Parathyroid adenoma (tissue), 2 donors: Measurements from ENCODE around the gene PTPDC1.
A peak's percentile ranks its signal among the peaks of the same experiment; 100 is the strongest.

Source experiments
- H2AFZ ChIP-seq: fragments of 300-600 bp; sonication (generic); one replicate; pipeline ENCODE4 v1.7.0; 2017; ENCODE audit warnings: antibody characterized with exemption, mild to moderate bottlenecking
- H3K27ac ChIP-seq: fragments of 300-600 bp; sonication (generic); one replicate; pipeline ENCODE4 v1.7.0; 2017
- H3K27me3 ChIP-seq: fragments of 300-600 bp; sonication (generic); one replicate; pipeline ENCODE4 v1.7.0; 2017; ENCODE audit warnings: low read length; ENCODE audit not compliant: control insufficient read depth, insufficient read depth
- H3K36me3 ChIP-seq: fragments of 300-600 bp; sonication (generic); one replicate; pipeline ENCODE4 v1.7.0; 2017; ENCODE audit warnings: low read length; ENCODE audit not compliant: control insufficient read depth, insufficient read depth
- H3K4me1 ChIP-seq: fragments of 300-600 bp; sonication (generic); one replicate; pipeline ENCODE4 v1.7.0; 2017; ENCODE audit warnings: control low read depth
- H3K4me2 ChIP-seq: fragments of 300-600 bp; sonication (generic); one replicate; pipeline ENCODE4 v1.7.0; 2017; ENCODE audit warnings: low read length
- H3K4me3 ChIP-seq: fragments of 300-600 bp; sonication (generic); one replicate; pipeline ENCODE4 v1.7.0; 2017; ENCODE audit warnings: low read depth, low read length
- H3K79me2 ChIP-seq: fragments of 300-600 bp; sonication (generic); one replicate; pipeline ENCODE4 v1.7.0; 2017; ENCODE audit warnings: control low read depth
- H3K9ac ChIP-seq: fragments of 300-600 bp; sonication (generic); one replicate; pipeline ENCODE4 v1.7.0; 2017; ENCODE audit warnings: mild to moderate bottlenecking
- H3K9me3 ChIP-seq: fragments of 300-600 bp; sonication (generic); one replicate; pipeline ENCODE4 v1.7.0; 2017; ENCODE audit warnings: low read length; ENCODE audit not compliant: control insufficient read depth
- TF ChIP-seq, protein P1 (sequence below): fragments of 300-600 bp; sonication (generic); IDR thresholded peaks from one replicate; pipeline ENCODE4 v1.7.0; 2017; ENCODE audit warnings: antibody characterized with exemption, mild to moderate bottlenecking
- donor health status: primary hyperparathyroidism.

Gene PTPDC1

DNA sequence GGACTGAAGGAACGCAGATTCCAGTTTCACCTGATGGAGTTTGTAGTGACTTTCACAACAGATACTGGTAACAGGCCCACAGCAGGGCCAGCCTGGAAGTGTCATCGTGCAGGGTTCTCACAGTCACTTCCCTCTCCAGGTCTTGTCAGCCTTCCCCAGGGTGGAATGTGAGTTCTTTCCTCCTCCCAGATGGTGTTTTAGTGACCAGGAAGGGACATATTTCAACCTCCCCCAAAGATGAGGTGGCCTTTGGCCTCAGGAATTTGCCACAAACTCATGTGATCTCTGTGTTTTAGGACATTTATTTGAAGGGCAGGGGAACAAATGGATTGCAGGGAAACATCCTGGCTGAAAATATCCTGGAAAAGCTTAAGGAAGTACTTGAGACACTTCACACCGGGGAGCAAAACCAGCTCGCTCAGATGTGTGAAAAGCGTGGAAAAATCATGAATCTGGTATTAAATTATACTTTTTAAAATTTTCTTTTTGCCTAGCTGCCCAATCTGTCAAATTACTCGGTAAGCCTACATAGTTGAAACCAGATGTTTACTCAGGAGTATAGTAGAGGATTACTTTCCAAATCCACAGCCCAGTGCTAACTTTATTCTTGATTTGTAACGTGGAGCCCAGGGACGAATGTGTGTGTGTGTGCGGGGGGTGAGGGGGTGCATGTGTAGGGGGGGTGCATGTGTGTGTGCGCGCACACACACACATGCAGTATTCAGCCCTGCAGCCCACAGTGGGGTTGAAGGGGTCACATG lies 66.8 kb downstream of the PTPDC1 start:
- no peak overlapping the region for H3K4me2 ChIP-seq
- H3K27ac ChIP-seq: no peak overlapping the region
- no peaks in the 10 kb centered on the region for H3K27me3 ChIP-seq
- H3K36me3 ChIP-seq: no peaks in the 10 kb centered on the region
- no peaks in the 10 kb centered on the region for H3K4me1 ChIP-seq
- no peak overlapping the region for H3K4me3 ChIP-seq
- H3K9me3 ChIP-seq: no peaks in the 10 kb centered on the region
- TF ChIP-seq, protein P1, sequence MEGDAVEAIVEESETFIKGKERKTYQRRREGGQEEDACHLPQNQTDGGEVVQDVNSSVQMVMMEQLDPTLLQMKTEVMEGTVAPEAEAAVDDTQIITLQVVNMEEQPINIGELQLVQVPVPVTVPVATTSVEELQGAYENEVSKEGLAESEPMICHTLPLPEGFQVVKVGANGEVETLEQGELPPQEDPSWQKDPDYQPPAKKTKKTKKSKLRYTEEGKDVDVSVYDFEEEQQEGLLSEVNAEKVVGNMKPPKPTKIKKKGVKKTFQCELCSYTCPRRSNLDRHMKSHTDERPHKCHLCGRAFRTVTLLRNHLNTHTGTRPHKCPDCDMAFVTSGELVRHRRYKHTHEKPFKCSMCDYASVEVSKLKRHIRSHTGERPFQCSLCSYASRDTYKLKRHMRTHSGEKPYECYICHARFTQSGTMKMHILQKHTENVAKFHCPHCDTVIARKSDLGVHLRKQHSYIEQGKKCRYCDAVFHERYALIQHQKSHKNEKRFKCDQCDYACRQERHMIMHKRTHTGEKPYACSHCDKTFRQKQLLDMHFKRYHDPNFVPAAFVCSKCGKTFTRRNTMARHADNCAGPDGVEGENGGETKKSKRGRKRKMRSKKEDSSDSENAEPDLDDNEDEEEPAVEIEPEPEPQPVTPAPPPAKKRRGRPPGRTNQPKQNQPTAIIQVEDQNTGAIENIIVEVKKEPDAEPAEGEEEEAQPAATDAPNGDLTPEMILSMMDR: no peak
- H3K9ac ChIP-seq: no peak overlapping the region
- H3K79me2 ChIP-seq: no peaks in the 10 kb centered on the region
- H2AFZ ChIP-seq: peak overlapping the region; percentile 2

GRCh38 chr9:94153905-94154304 lies 69.6 kb downstream of the PTPDC1 start:
- Histone ChIP-seq H3K4me3 (no peak overlapping the region), H3K27ac (no peak overlapping the region), H3K4me1 (peaks cover 12% of the 10 kb centered on the region), H3K9me3 (no peaks in the 10 kb centered on the region), H3K27me3 (no peaks in the 10 kb centered on the region), H3K4me2 (no peak overlapping the region), H3K79me2 (no peaks in the 10 kb centered on the region), H2AFZ (no peak overlapping the region), H3K36me3 (no peaks in the 10 kb centered on the region), H3K9ac (no peak overlapping the region)
- TF ChIP-seq, protein P1: no peak

DNA sequence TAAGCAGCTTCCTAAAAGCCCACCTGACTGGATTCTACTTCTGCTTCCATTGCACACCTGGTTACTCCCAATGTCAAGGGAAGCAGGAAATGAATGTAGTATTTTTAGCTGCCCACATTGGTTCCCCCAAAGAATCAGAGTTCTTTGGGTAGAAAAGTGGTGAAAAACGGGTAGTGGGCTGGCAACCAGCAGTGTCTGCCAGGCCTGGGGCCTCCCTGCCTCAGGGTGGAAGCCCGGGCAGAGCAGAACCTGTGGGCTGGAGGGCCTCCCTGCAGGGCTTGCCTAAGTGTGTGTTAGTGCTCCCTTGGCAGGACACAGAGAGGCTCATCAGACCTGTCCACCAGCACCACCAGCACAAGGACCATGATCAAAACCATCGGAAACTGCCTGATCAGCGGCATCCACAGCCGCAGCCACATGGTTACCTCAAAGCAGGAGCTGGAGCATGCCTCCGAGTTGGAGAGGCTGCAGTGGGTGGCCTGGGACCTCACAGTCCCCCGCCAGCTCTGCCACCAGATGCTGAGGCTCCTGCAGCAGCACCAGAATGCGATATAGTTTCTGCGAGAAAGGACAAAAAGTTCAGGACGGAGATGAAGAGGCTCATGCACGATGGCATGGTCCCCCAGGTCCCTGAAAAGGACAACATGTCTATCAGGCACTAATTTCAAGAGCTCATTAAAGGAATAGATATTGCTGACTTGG lies 72.2 kb downstream of the PTPDC1 start:
- no peaks in the 10 kb centered on the region for H3K9me3 ChIP-seq
- no peaks in the 10 kb centered on the region for H3K36me3 ChIP-seq
- H3K9ac ChIP-seq: no peak overlapping the region
- peak overlapping the region; percentile 32 for H3K4me2 ChIP-seq
- H3K4me3 ChIP-seq: no peak overlapping the region
- peak overlapping the region; percentile 48 for H2AFZ ChIP-seq
- peak overlapping the region; percentile 42 for H3K27ac ChIP-seq
- TF ChIP-seq, protein P1: no peak
- H3K27me3 ChIP-seq: no peaks in the 10 kb centered on the region
- H3K4me1 ChIP-seq: peaks cover 25% of the 10 kb centered on the region
- no peaks in the 10 kb centered on the region for H3K79me2 ChIP-seq

DNA sequence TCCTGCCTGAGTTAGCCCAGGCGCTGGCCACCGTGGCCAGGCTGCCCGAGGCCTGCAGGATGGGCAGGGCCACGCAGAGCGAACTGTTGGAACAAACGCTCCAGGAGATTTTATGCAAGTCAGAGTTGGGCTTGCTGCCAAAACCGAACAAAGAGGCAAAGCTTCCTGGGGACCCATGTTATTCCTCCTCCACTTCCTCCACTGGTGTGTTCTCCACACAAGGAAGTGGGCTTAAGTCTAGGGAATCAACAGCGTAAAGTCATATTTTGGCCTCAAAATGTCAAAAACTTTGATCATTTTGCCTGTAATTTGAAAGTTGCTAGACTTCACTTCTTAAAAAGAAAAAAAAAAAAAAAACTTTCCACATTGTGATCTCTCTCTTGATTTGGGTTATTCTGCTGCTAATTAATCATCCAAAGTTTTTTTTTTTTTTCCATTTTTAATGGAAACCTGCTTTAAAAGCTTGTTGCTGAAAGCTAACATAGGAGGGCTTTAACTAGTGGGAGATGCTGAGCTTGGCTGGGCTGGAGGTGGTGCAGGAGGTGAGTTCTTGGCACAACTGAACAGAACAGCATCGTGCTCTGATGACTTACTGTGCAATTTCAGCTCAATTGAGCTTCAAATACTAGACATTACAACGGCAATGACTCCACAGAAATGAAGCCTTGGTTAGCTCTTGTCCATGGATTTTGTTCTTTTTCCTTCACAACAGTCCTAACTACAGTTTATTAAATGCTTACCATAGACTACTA lies 73.0 kb downstream of the PTPDC1 start:
- Histone ChIP-seq H3K4me1 (peaks cover 26% of the 10 kb centered on the region), H3K4me2 (peak overlapping the region; percentile 32), H3K79me2 (no peaks in the 10 kb centered on the region), H3K27ac (peak overlapping the region; percentile 42), H3K27me3 (no peaks in the 10 kb centered on the region), H3K36me3 (no peaks in the 10 kb centered on the region), H3K9ac (no peak overlapping the region), H3K9me3 (no peaks in the 10 kb centered on the region), H3K4me3 (no peak overlapping the region), H2AFZ (peak overlapping the region; percentile 48)
- TF ChIP-seq, protein P1: no peak
